GM23338 (cell line): ENCODE data around the gene PLP2. TPM values are rescaled to one million over a fixed set of nuclear protein-coding genes. Genes with fewer than 3 reads are reported as not detected.

Experiments
- ATAC-seq: fragments of 200-7000 bp; cut with Tn5 transposase; 3 replicates; pipeline ENCODE4 v1.9.1; 2020
- DNase-seq: peaks from one replicate; pipeline ENCODE4 v3.0.0-alpha.2; 2015; ENCODE audit warnings: low spot score
- H2AFZ ChIP-seq: fragments of 200-600 bp; sonication (generic); 2 replicates; pipeline ENCODE4 v1.8.0; 2016; ENCODE audit warnings: antibody characterized with exemption, mild to moderate bottlenecking, moderate library complexity
- H3F3A ChIP-seq: fragments of 200-600 bp; sonication (generic); replicated peaks from 2 replicates; pipeline ENCODE4 v1.8.0; 2017; ENCODE audit warnings: antibody characterized with exemption, mixed run types, low read depth
- H3K27ac ChIP-seq: fragments of 200-600 bp; sonication (generic); 2 replicates; pipeline ENCODE4 v1.6.1; 2016; ENCODE audit warnings: low read depth
- H3K27me3 ChIP-seq: fragments of 200-600 bp; sonication (generic); 2 replicates; pipeline ENCODE4 v1.8.0; 2016; ENCODE audit warnings: mild to moderate bottlenecking, mixed run types, moderate library complexity; ENCODE audit not compliant: insufficient read depth
- H3K36me3 ChIP-seq: fragments of 200-600 bp; sonication (generic); 2 replicates; pipeline ENCODE4 v1.8.0; 2016; ENCODE audit warnings: mild to moderate bottlenecking; ENCODE audit not compliant: insufficient read depth
- H3K4me1 ChIP-seq: fragments of 200-600 bp; sonication (generic); 2 replicates; pipeline ENCODE4 v1.8.0; 2016; ENCODE audit warnings: mild to moderate bottlenecking, moderate library complexity; ENCODE audit not compliant: insufficient read depth
- H3K4me2 ChIP-seq: fragments of 200-600 bp; sonication (generic); 2 replicates; pipeline ENCODE4 v1.7.1; 2017; ENCODE audit warnings: mixed run types
- H3K4me3 ChIP-seq: fragments of 200-600 bp; sonication (generic); 2 replicates; pipeline ENCODE4 v1.6.1; 2016; ENCODE audit warnings: mixed run types
- H3K79me2 ChIP-seq: fragments of 200-600 bp; sonication (generic); replicated peaks from 2 replicates; pipeline ENCODE4 v1.8.0; 2017; ENCODE audit warnings: mild to moderate bottlenecking; ENCODE audit not compliant: insufficient read depth
- H3K9me2 ChIP-seq: fragments of 200-600 bp; sonication (generic); 2 replicates; pipeline ENCODE4 v1.8.0; 2017; ENCODE audit not compliant: insufficient read depth
- H4K20me1 ChIP-seq: fragments of 200-600 bp; sonication (generic); replicated peaks from 2 replicates; pipeline ENCODE4 v1.8.0; 2017; ENCODE audit warnings: mild to moderate bottlenecking; ENCODE audit not compliant: insufficient read depth
- H3K27ac Mint-ChIP-seq: 2 replicates; pipeline ENCODE4 v1.8.0; 2020; ENCODE audit warnings: inconsistent platforms, mild to moderate bottlenecking, moderate library complexity, mixed read lengths
- H3K27me3 Mint-ChIP-seq: 3 replicates; pipeline ENCODE4 v1.8.0; 2022; ENCODE audit warnings: low read depth, mild to moderate bottlenecking, moderate library complexity, mixed read lengths, inconsistent platforms; ENCODE audit not compliant: insufficient read depth, poor library complexity
- H3K36me3 Mint-ChIP-seq: 3 replicates; pipeline ENCODE4 v1.8.0; 2021; ENCODE audit warnings: low read depth, mild to moderate bottlenecking, inconsistent platforms, moderate library complexity, mixed read lengths
- H3K4me1 Mint-ChIP-seq: 3 replicates; pipeline ENCODE4 v1.8.0; 2020; ENCODE audit warnings: mild to moderate bottlenecking, inconsistent platforms, mixed read lengths
- H3K4me3 Mint-ChIP-seq: 3 replicates; pipeline ENCODE4 v1.8.0; 2021; ENCODE audit warnings: moderate library complexity, mild to moderate bottlenecking, inconsistent platforms, mixed read lengths
- H3K9me3 Mint-ChIP-seq: 3 replicates; pipeline ENCODE4 v1.8.0; 2020; ENCODE audit warnings: moderate library complexity, mild to moderate bottlenecking, inconsistent platforms, mixed read lengths
- CREB1 ChIP-seq: fragments of 250-450 bp; sonication (Bioruptor Pico); IDR thresholded peaks from 2 replicates; pipeline ENCODE4 v1.5.0; 2020; ENCODE audit warnings: low read depth, mild to moderate bottlenecking, moderate library complexity
- CTCF ChIP-seq, 2 experiments: fragments of 200-600 bp in 1 of 2; sonication (generic) in 1 of 2; conservative IDR thresholded peaks; 2 replicates each; pipeline versions ENCODE4 v1.5.1 to v1.6.1; 2016 to 2017; ENCODE audit warnings: antibody characterized with exemption in 2 of 2, low read depth in 2 of 2, mild to moderate bottlenecking in 2 of 2, moderate library complexity in 1 of 2
- ETS1 ChIP-seq: IDR thresholded peaks from 2 replicates; pipeline ENCODE4 v1.6.1; 2016; ENCODE audit warnings: antibody characterized with exemption
- EZH2 ChIP-seq: fragments of 200-600 bp; sonication (generic); IDR thresholded peaks from one replicate; pipeline ENCODE4 v1.8.0; 2017; ENCODE audit warnings: antibody characterized with exemption, mild to moderate bottlenecking, low read depth; ENCODE audit not compliant: unreplicated experiment
- EZH2phosphoT487 ChIP-seq: fragments of 200-600 bp; sonication (generic); IDR thresholded peaks from one replicate; pipeline ENCODE4 v1.8.1; 2018; ENCODE audit warnings: antibody characterized with exemption; ENCODE audit not compliant: unreplicated experiment
- JUNB ChIP-seq: IDR thresholded peaks from one replicate; pipeline ENCODE4 v1.6.1; 2016; ENCODE audit warnings: antibody characterized with exemption; ENCODE audit not compliant: unreplicated experiment
- NANOG ChIP-seq: IDR thresholded peaks from 2 replicates; pipeline ENCODE4 v1.6.1; 2016; ENCODE audit warnings: antibody characterized with exemption, borderline replicate concordance
- POLR2AphosphoS5 ChIP-seq: IDR thresholded peaks from 2 replicates; pipeline ENCODE4 v1.6.1; 2016; ENCODE audit warnings: antibody characterized with exemption, low read depth
- REST ChIP-seq: IDR thresholded peaks from one replicate; pipeline ENCODE4 v1.6.1; 2018; ENCODE audit warnings: antibody characterized with exemption; ENCODE audit not compliant: unreplicated experiment
- STAT1 ChIP-seq: IDR thresholded peaks from one replicate; pipeline ENCODE4 v1.6.1; 2016; ENCODE audit warnings: antibody characterized with exemption; ENCODE audit not compliant: unreplicated experiment
- ZNF114 ChIP-seq: fragments of 250-450 bp; sonication (Bioruptor Pico); IDR thresholded peaks from 2 replicates; pipeline ENCODE4 v1.5.0; 2020; ENCODE audit warnings: mild to moderate bottlenecking, moderate library complexity
- ZNF331 ChIP-seq: fragments of 250-450 bp; sonication (Bioruptor Pico); IDR thresholded peaks from 2 replicates; pipeline ENCODE4 v1.5.0; 2020; ENCODE audit warnings: low read depth, mild to moderate bottlenecking, moderate library complexity
- ZNF462 ChIP-seq: fragments of 250-450 bp; sonication (Bioruptor Pico); IDR thresholded peaks from 2 replicates; pipeline ENCODE4 v1.5.0; 2020; ENCODE audit warnings: mild to moderate bottlenecking, moderate library complexity
- polyA plus RNA-seq: library from polyadenylated mRNA; unstranded; fragments of >200 nt; fragmentation: Nextera tagmentation; extraction: Ambion mirVana; gene quantifications from 2 replicates; pipeline ENCODE4 v1.2.1, GENCODE V29; 2016
- total RNA-seq: library from RNA; depleted of rRNA; stranded (reverse); fragments of >200 nt; shearing (Covaris generic); gene quantifications from 2 replicates; pipeline ENCODE4 v1.2.3, GENCODE V29; 2014

The PLP2 gene
- total and polyA plus RNA-seq, 2 experiments from 2014 or later, result 3.4 to 9.5 TPM

- ATAC-seq (no peak), DNase-seq (no peak)
- H3K4me3 Mint-ChIP-seq, result no peak overlapping the region
- H3F3A ChIP-seq, result no peaks in the 10 kb centered on the region
- H3K9me3 Mint-ChIP-seq, result no peaks in the 10 kb centered on the region
- H3K9me2 ChIP-seq, result no peaks in the 10 kb centered on the region
- H4K20me1 ChIP-seq, result no peaks in the 10 kb centered on the region
- H3K4me3 ChIP-seq, result no peak overlapping the region
- H3K4me1 ChIP-seq, result no peaks in the 10 kb centered on the region; the same call in 1 of the 2 replicates
- peaks cover 6% of the 10 kb centered on the region for H3K27me3 Mint-ChIP-seq
- no peaks in the 10 kb centered on the region for H3K36me3 Mint-ChIP-seq
- H3K27ac ChIP-seq, result no peak overlapping the region
- H3K4me2 ChIP-seq, result no peak overlapping the region
- H3K27ac Mint-ChIP-seq, result no peak overlapping the region
- no peaks in the 10 kb centered on the region for H3K36me3 ChIP-seq
- TF ChIP-seq STAT1 (no peak), EZH2 (no peak), POLR2AphosphoS5 (no peak), ETS1 (no peak), ZNF114 (CRISPR knock-in tag) (no peak), REST (no peak), ZNF331 (no peak), ZNF462 (no peak), EZH2phosphoT487 (no peak), NANOG (no peak), CREB1 (no peak), JUNB (no peak), CTCF (conservative IDR thresholded peaks at IDR 0.05; ENCODE audit: low read depth in 2 of 2) (no peak)
- H3K79me2 ChIP-seq, result no peaks in the 10 kb centered on the region
- H3K4me1 Mint-ChIP-seq, result peaks cover 3% of the 10 kb centered on the region; the same call in 2 of the 3 replicates
- no peaks in the 10 kb centered on the region for H3K27me3 ChIP-seq
- H2AFZ ChIP-seq, result no peak overlapping the region
These were observed 33.7 kb downstream of the PLP2 start for GRCh38 chrX:49205443-49205842.
